Loucy (cell line): ENCODE results near the gene CDX1.

Source experiments
- H2AFZ ChIP-seq: fragments of 200-600 bp; sonication (generic); 2 replicates; pipeline ENCODE4 v1.6.0; 2016; ENCODE audit warnings: antibody characterized with exemption, mild to moderate bottlenecking, low read length, moderate library complexity
- H3F3A ChIP-seq: fragments of 200-600 bp; 2 replicates; pipeline ENCODE4 v1.6.0; 2016; ENCODE audit warnings: antibody characterized with exemption, low read depth, mild to moderate bottlenecking
- H3K27me3 ChIP-seq: fragments of 200-600 bp; sonication (generic); 2 replicates; pipeline ENCODE4 v1.6.1; 2014; ENCODE audit warnings: low read length, mild to moderate bottlenecking; ENCODE audit not compliant: insufficient read depth, poor library complexity, severe bottlenecking
- H3K36me3 ChIP-seq: fragments of 200-600 bp; sonication (generic); 2 replicates; pipeline ENCODE4 v1.6.1; 2016; ENCODE audit warnings: low read length; ENCODE audit not compliant: insufficient read depth
- H3K4me1 ChIP-seq: fragments of 200-600 bp; sonication (generic); 2 replicates; pipeline ENCODE4 v1.5.1; 2014; ENCODE audit warnings: low read length, mild to moderate bottlenecking; ENCODE audit not compliant: insufficient read depth, poor library complexity, severe bottlenecking
- H3K4me2 ChIP-seq: fragments of 200-600 bp; sonication (generic); 2 replicates; pipeline ENCODE4 v1.6.0; 2014; ENCODE audit warnings: antibody characterized with exemption, low read length, low read depth, mild to moderate bottlenecking; ENCODE audit not compliant: poor library complexity, severe bottlenecking
- H3K4me3 ChIP-seq: fragments of 200-600 bp; sonication (generic); 2 replicates; pipeline ENCODE4 v1.5.1; 2014; ENCODE audit warnings: low read length, mild to moderate bottlenecking, mixed read lengths; ENCODE audit not compliant: poor library complexity, severe bottlenecking
- H3K79me2 ChIP-seq: fragments of 200-600 bp; sonication (generic); 2 replicates; pipeline ENCODE4 v1.6.1; 2014; ENCODE audit warnings: low read length; ENCODE audit not compliant: insufficient read depth
- H3K9ac ChIP-seq: fragments of 200-600 bp; sonication (generic); 2 replicates; pipeline ENCODE4 v1.6.0; 2014; ENCODE audit warnings: mild to moderate bottlenecking, low read depth, low read length, moderate library complexity; ENCODE audit not compliant: poor library complexity, severe bottlenecking
- H3K9me2 ChIP-seq: fragments of 200-600 bp; sonication (generic); replicated peaks from 2 replicates; pipeline ENCODE4 v1.6.1; 2016; ENCODE audit warnings: low read depth, low read length, mixed read lengths
- H3K9me3 ChIP-seq: fragments of 200-600 bp; sonication (generic); 2 replicates; pipeline ENCODE4 v1.6.1; 2014; ENCODE audit warnings: mild to moderate bottlenecking, antibody characterized with exemption, low read length, low read depth; ENCODE audit not compliant: insufficient read depth
- H4K20me1 ChIP-seq: fragments of 200-600 bp; sonication (generic); 2 replicates; pipeline ENCODE4 v1.6.0; 2014; ENCODE audit warnings: antibody characterized with exemption, low read length, mild to moderate bottlenecking; ENCODE audit not compliant: insufficient read depth, poor library complexity, severe bottlenecking
- EZH2phosphoT487 ChIP-seq: fragments of 200-600 bp; IDR thresholded peaks from 2 replicates; pipeline ENCODE4 v1.6.1; 2018; ENCODE audit warnings: antibody characterized with exemption, mild to moderate bottlenecking, moderate library complexity, borderline replicate concordance
- TF ChIP-seq, protein P1 (sequence below): fragments of 200-600 bp; sonication (generic); conservative IDR thresholded peaks from 2 replicates; pipeline ENCODE4 v1.5.1; 2014; ENCODE audit warnings: mild to moderate bottlenecking, antibody characterized with exemption, low read length

Gene CDX1

DNA sequence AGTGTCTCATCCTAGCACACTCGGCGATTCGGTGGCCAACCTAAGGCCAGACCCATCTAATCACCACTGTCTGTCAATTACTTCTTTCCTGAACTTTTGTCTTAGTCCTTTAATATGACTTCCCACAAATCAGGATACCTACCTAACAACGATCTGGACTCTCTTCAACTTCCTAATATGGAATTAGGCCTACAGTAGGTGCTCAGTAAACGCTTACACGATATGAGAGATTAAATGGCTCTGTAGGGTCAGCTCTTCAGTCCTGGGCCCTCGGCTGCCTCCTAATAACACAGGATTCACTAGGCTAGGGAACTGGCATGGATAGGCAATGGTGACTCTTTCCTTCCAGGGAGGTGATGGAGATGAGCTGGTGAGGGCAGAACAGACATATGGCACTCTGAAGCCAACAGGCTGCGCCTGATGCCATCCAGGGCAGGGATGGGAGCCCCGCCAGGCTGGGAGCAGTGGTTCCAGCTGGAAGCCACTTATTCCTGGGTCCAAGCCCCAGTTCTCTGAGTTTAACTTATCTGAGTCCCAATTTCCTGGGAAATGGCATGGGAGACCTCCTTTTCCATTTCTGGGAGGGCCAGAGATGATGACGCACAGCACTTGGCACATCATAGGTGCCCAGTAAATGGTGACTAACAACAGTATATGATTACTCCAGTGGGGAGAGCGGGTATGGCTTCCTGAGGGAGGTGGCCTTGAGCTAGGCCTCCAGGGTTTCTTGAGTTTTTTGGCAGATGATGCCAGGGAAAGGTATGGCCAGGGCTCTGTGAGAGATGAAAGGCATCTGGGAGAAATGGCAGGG is 18.3 kb upstream of the CDX1 start:
- Histone ChIP-seq H2AFZ (no peak overlapping the region), H3K4me1 (no peaks in the 10 kb centered on the region), H3F3A (no peaks in the 10 kb centered on the region), H3K9me3 (no peaks in the 10 kb centered on the region), H4K20me1 (no peaks in the 10 kb centered on the region), H3K9ac (no peak overlapping the region), H3K79me2 (no peaks in the 10 kb centered on the region), H3K4me3 (no peak overlapping the region), H3K36me3 (no peaks in the 10 kb centered on the region), H3K27me3 (no peaks in the 10 kb centered on the region), H3K4me2 (no peak overlapping the region), H3K9me2 (no peaks in the 10 kb centered on the region)
- TF ChIP-seq, protein P1, sequence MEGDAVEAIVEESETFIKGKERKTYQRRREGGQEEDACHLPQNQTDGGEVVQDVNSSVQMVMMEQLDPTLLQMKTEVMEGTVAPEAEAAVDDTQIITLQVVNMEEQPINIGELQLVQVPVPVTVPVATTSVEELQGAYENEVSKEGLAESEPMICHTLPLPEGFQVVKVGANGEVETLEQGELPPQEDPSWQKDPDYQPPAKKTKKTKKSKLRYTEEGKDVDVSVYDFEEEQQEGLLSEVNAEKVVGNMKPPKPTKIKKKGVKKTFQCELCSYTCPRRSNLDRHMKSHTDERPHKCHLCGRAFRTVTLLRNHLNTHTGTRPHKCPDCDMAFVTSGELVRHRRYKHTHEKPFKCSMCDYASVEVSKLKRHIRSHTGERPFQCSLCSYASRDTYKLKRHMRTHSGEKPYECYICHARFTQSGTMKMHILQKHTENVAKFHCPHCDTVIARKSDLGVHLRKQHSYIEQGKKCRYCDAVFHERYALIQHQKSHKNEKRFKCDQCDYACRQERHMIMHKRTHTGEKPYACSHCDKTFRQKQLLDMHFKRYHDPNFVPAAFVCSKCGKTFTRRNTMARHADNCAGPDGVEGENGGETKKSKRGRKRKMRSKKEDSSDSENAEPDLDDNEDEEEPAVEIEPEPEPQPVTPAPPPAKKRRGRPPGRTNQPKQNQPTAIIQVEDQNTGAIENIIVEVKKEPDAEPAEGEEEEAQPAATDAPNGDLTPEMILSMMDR: no peak
- no peak for TF ChIP-seq EZH2phosphoT487

DNA sequence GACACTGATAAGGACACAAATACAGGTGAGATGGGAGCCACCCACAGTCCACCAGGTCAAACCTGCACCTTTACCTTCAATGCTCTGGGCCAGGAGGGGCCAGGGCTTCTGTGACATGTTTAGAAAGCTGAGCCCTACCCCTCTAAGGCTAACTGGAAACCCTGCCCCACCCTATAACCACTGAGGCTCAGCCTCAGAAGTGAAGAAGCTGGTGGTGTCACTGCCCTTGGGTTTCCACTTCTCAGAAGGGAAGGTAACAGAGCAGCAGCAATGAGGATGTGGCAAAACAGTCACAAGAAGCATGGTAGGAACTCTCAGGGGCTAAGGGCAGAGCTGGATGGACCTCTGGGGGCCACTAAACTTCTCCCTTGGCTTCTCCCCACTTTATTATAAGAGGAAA is 17.0 kb upstream of the CDX1 start:
- Histone ChIP-seq H4K20me1 (no peaks in the 10 kb centered on the region), H2AFZ (no peak overlapping the region), H3K9me3 (no peaks in the 10 kb centered on the region), H3K79me2 (no peaks in the 10 kb centered on the region), H3F3A (no peaks in the 10 kb centered on the region), H3K4me1 (no peaks in the 10 kb centered on the region), H3K27me3 (no peaks in the 10 kb centered on the region), H3K9me2 (no peaks in the 10 kb centered on the region), H3K4me2 (no peak overlapping the region), H3K36me3 (no peaks in the 10 kb centered on the region), H3K4me3 (no peak overlapping the region), H3K9ac (no peak overlapping the region)
- TF ChIP-seq, protein P1: no peak
- no peak for TF ChIP-seq EZH2phosphoT487

GRCh38 chr5:150152636-150153462 is 13.7 kb upstream of the CDX1 start:
- H3K9me3 ChIP-seq: no peaks in the 10 kb centered on the region
- TF ChIP-seq, protein P1: no peak
- H3K4me3 ChIP-seq: no peak overlapping the region
- no peaks in the 10 kb centered on the region for H4K20me1 ChIP-seq
- no peaks in the 10 kb centered on the region for H3K9me2 ChIP-seq
- H3K27me3 ChIP-seq: no peaks in the 10 kb centered on the region
- no peak overlapping the region for H2AFZ ChIP-seq
- H3F3A ChIP-seq: no peaks in the 10 kb centered on the region
- H3K9ac ChIP-seq: no peak overlapping the region
- H3K79me2 ChIP-seq: no peaks in the 10 kb centered on the region
- no peak overlapping the region for H3K4me2 ChIP-seq
- H3K4me1 ChIP-seq: no peaks in the 10 kb centered on the region
- H3K36me3 ChIP-seq: no peaks in the 10 kb centered on the region
